Measurements from ENCODE around the gene MAPK12. TPM values are rescaled to one million over a fixed set of nuclear protein-coding genes. Genes with fewer than 3 reads are reported as not detected.
A peak's percentile ranks its signal among the peaks of the same experiment; 100 is the strongest.

The MAPK12 gene
- total RNA-seq, 1 experiment from 2014 or later: 33.8 TPM

DNA sequence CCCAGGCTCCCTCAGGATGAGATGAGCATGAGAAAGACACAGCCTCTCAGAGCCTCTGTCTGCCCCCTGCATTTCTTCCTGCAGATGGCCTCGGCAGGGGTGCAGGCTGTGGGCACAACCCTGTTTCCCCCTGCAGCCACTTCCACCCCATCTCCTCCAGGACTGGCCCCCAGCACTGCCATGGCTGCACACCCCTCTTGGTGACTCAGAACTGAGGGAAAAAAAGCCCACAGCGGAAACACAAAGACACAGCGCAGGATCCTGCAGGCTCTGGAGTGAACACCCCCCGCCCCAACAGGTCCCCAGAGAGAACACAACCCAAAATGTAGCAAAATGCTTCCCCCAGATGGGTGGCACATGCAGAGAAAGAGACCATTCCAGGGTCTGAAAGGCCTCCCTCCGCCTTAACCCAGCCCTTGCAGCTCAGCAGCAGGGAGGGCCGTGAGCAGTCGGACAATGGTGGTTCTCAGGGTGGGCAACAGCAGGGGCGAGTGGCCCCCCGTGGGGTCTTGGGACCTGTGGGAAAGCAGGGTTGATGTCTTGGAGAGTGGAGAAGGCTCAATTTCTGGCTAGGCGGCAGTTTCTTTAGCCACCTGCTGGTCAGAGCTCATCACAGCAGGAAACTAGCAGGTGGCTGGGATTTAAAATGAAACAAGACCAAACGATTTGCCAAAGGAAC lies 24.6 kb downstream of the MAPK12 start:
- DNase-seq (ENCODE audit: low read depth): peak; percentile 19

DNA sequence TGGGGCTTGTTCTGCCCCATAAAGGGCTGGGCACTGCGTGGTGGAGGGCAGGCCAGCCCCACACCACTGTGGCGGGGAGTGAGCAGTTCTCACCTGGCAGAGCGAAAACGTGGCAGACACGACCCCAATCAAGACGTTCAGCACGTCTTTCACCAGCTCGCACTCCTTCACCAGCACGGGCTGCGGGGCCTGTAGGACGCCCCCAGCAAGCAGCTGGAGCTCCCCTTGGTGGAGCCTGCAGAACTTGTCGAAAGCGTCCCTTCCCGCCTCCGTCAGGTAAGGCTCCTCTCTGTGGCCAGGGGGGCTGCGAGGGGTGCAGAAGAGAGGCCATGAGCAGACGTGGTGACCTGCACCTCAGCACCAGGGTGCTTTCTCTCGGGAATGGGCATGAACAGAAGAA lies 28.3 kb downstream of the MAPK12 start:
- no peak for DNase-seq (ENCODE audit: low read depth)

DNA sequence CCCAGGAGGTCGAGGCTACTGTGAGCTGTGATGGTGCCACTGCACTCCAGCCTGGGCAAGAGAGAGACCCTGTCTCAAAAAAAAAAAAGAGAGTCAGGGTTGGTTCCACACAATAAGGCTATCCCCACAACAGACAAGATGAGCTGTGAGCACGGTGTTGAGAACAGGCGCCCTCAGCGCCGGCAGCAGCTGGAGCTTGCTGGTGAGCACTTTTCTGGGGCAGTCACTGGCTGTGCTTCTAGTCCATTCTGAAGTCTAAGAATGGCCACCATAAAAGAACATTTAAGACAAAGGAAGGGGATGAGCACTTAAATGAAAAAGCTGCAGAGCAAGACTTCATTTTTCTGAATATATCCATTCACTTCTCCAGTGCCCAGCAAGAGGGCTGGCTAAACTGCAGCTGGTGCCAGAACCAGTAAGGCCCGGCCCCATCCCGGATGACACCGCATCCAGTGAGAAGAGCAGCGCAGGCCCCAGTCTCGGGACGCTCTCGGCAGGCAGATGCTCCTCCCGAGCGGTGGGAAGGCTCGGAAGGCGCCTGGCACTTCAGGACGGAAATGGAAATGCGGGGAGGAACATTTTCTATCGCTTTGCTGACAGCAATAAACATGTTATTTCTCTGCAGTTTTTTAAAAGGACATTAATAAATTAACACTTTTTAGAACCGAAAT lies 28.9 kb downstream of the MAPK12 start:
- DNase-seq (ENCODE audit: low read depth): no peak

DNA sequence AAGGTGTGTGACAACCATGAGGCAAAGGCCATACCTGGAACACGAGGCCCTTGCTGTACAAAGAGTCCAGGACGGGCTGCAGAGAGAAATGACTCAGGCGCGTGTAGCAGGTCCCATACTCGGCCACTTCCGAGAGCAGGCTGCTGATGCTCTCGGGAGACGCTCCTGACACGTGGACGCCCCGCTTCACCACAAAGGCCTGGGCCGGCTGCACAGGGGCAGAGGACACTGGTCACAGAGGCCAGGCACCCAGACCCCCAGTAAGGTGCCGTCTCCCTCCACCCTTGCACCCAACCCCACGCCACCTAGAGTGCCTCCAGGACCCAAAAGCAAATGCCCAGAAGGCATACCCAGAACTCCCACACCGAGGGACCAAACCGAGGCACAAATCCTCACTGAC lies 32.1 kb downstream of the MAPK12 start:
- DNase-seq (ENCODE audit: low read depth): no peak

DNA sequence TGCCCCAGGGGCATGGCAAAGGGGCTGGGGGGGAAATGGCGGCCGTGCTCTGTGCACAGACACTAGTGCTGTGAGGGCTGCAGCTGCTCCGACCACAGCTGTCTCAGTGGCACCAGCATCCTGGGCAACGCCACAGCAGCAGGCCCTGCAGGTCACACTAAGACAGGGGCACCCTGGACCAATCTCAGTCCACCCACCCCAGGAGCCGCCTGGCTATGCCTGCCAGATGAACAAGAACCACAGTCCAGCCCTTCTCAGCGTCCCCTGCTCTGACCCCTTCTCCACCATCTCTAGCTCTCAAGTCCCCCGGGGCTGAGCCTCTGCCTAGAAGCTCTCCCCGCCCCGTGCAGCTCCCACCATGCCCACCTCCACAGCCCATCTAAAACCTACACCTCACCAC lies 33.1 kb downstream of the MAPK12 start:
- DNase-seq (ENCODE audit: low read depth): no peak

DNA sequence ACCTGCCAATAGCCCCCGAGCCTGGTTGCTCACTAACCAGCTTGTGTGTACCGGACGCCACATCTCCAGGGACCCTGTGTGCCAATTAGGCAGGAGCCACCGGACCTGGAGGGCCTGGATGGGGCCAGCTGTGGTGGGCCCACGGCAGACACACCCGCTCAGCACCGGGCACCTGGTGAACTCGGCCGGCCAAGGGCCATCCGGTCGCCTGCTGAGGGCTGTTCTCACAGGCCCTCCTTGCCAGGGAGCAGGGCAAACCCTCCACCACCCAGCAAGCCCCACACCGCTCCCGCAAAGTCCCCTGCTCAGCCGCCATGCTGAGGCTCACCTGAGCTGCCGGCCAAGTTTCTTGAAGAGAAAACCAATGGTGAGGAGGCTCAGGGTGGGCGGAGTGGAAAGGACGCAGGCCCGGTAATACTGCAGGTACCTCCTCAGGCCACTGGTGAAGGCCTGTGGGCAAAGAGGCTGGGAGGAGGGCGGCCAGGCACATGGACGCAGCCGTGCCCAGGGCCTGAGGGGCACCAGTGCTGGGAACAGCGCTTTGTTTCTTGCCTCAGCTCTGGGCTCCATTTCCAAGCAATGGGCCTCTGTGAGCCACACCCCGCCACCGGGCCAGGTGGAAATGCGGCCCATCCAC lies 33.8 kb downstream of the MAPK12 start:
- no peak for DNase-seq (ENCODE audit: low read depth)

DNA sequence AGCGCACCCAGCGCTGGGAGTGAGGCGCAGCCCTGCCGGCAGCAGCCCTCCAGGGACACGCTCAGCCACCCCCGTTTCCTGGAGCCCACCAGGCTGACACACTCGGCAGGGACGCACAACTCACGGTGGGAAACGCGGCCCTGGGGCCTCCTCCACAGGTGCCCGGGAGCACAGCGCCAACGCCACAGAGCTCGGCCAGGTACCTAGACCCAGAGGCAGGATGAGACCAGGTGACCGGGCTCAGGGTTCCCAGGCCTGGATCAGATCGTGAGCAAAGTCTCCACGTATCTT lies 34.7 kb downstream of the MAPK12 start:
- DNase-seq (ENCODE audit: low read depth): no peak

DNA sequence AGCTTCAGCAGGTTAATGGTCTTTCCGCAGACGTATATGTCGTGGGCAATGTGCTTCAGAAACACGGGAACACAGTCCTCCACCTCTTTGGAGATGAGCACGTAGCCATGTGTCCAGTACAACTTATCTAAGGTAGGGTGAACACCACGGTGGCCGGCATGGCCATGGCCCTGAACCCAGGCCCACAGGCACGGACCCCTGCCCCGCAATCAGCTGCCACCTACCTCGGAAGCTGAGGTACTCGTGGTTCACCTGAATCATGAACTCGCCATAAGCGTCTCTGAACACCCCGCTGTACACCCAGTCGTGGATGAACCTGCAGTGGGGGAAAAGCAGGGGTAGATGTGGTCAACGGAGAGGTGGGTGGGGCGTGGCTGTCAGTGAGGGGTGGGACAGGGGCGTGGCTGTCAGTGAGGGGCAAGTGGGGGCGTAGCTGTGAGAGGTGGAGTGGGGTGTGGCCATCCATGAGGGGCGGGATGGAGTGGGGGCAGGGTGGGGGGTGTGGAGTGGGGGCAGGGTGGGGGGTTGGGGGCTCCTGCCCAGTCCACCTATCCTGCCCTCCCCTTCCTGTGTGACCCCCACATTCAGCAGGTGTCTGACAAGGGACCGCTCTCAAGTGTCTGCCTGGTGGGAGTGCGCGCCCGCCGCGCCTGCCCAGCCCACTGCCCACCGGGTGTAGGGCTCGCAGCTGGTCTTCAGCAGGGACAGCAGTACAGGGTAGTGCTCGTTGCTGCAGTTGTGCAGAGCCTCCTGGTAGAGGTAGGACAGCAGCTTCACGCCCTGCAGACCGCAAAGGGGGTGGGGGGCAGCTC lies 35.2 kb downstream of the MAPK12 start:
- DNase-seq (ENCODE audit: low read depth): no peak

DNA sequence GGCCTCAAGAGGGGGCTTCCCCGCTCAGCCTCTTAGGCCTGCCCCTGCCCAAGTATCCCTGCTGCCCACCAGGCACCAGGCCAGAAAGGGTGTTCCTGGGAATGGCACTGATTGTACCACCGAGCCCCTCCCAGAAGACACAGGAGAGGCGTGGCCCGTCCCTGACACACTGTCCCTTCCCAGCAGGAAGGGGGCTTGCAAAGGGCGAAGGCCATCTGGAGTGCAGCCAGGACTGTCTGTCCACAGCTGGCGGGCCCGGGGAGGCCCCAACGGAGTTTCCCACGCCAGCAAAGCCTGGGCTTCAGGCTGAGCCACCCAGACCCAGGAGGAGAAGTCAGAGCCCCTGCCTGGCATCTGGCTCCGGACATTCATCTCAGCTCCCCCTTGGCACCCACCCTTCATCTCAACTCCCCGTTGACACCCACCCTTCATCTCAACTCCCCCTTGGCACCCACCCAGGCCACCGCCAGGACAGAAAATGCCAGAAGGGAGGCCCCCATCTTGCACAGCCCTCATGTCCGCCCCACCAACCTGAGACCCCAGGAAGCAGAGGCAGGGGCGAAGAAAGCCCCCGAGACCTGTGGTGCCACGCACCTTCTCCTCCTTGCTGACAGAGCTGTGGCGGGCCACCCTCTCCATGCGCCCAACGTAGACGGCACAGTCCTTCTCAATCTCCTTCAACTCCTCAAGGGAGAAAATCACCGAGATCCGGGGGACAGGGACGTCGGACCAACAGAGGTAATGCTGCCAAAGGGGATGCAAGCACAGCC lies 36.1 kb downstream of the MAPK12 start:
- DNase-seq (ENCODE audit: low read depth): no peak

DNA sequence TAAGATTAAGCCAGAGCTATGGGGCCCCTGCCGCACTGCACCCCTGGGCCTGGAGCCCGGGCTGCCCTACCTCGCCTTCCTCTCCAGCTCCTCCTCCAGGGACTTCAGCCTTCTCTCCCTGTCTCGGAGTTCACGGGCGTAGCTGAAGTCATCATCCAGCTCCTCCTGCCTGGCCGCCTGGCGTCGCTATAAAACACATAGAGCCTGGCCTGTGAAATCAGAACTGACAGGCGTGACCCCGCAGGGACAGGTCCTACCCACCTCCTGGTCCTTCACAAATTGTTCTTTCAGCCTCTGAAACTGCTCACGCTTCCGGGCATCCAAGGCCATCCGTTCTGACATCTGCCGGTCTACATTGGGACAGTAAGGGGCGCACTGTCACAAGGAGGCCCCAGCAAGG lies 37.4 kb downstream of the MAPK12 start:
- DNase-seq (ENCODE audit: low read depth): no peak

DNA sequence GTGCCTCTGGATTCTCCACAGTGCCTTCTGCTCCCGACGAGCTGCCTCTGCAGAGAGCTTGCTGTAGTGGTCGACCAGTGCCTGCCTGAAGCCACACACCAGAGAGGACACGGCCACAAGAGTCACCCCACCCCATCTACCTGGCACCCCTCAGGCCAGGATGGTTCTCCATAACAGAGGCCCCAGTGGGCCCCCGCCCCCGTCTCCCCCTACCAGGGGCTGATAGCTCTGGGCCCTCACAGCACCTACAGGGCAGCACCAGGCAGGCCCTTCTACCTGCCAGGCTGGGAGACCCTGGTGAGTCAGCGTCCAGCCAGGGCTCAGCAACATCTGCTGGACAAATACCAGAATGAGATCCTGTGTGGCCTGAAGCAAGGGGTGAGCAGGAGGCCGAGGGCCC lies 39.0 kb downstream of the MAPK12 start:
- no peak for DNase-seq (ENCODE audit: low read depth)

DNA sequence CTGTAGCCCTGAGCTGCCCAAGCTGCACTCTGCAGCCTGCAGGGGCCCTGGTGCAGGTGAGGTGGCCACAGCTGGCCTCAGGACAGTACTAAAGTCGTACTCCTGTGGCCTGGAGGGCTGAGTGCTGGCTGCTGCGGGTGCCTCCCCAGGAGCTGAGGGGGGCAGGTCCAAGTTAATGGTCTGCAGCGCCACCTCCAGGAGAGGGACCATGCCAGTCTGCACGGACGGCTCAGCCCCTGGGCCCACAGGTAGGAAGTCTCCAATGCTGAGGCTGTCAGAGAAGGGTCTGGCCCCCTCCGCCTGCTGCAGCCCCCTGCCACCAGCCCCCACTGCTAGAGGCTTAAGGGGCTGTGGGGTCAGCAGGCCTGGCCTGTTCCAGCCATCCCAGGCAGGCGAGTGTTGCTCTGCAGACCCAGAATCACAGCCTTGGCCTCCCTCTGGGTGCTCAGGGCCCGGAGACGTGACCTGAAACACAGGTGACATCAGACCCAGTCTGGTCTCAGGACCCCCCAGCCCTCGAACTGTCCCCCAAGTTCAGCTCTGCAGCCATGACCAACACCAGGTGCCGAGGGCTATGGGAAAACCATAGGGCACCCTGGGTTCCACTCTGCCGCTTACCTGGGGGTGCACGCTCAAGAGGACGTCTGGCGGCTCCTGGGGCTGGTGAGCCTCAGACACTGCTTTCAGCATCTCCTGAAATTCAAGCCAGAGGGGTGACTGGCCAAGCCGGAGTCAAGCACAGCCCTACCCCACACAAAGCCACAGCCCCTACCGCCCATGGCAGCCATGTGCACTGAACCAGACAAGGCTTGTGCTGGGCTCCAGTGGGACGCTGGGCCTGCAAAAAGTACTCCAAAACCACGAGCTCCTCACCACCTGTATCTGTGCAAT lies 39.8 kb downstream of the MAPK12 start:
- no peak for DNase-seq (ENCODE audit: low read depth)

DNA sequence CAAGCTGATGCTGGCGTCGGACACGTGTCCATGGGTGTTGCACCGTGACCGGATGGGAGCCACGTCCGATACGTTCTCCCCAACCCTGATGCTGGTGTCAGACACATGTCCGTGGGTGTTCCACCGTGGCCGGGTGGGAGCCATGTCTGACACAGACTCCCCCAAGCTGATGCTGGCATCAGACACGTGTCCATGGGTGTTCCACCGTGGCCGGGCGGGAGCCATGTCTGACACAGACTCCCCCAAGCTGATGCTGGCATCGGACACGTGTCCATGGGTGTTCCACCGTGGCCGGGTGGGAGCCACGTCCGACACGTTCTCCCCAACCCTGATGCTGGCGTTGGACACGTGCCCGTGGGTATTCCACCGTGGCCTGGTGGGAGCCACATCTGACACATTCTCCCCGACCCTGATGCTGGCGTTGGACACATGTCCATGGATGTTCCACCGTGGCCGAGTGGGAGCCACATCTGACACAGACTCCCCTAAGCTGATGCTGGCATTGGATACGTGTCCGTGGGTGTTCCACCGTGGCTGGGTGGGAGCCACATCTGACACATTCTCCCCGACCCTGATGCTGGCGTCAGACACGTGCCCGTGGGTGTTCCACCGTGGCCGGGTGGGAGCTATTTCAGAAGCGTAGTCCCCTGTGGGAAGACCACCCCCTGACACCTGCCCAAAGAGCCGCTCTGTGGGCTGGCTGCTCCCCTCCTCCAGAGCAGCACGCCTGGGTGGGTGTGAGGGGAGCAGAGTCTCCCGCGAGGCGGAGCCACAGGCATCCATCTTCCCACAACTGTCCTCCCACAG lies 40.7 kb downstream of the MAPK12 start:
- DNase-seq (ENCODE audit: low read depth): no peak

DNA sequence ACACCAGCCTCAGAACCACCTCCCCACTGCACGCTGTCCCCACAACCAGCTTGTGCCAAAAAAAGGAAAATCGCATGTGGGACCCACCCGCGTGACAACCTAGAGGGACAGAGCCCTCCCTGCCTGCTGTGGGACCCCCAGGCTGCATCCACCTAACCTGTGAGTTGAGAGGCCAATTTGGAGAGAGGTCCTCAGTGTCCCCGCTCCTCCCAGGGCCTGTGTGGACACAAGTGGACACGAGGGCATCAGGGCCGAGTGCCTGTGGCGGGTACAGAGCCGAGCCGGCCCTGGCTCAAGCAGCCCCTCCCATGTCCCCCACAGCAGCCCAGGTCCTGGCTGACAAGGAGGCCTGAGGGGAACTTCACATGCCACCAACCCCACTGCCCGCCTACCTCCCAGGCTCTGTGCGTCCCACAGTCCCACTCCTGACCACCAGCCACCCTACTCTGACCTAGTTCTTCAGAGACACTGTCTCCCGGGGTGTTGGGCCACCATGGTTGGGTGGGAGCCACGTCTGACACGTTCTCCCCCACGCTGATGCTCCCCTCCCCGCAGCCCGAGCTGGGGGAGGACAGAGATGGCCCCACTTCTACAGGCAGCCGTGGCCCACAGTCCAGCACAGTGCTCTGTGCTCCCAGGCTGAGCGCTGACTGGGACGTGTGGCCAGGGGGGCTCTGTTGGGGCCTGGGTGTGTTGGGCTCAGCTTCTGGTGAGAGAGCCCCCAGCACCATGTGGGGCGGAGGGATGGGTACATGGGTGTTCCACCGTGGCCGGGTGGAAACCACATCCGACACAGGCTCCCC lies 41.5 kb downstream of the MAPK12 start:
- no peak for DNase-seq (ENCODE audit: low read depth)

DNA sequence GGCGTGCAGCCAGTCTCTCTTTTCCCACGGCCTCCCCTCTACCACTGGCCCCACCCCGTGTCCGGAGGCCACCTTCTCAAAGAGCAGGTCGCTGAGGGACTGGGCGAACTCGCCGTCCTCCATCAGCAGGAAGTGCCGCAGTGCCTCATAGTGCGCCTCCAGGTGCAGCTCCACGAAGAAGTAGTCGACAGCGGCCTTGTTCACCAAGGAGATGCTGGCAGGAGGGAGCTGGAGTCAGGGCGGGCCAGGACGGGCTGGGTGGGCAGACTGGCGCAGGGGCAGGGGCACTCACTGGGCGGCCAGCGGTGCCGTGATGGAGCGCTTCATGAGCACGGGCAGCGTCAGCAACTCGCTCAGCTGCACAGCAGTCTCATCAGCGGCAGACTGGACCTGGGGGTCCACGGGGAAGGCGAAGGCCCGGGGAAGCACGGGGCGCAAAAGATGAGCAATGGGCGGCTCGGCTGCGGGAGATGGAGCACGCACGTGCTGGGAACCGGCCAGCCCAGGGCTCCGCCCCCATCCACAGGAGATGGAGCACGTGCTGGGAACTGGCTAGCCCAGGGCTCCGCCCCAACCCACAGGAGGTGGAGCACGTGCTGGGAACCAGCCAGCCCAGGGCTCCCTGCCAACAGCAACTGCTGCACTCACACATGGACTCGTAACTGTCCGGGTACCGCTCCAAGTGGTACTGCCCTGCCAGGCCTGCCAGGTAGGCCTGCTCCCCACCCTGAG lies 42.3 kb downstream of the MAPK12 start:
- DNase-seq (ENCODE audit: low read depth): peak; percentile 57

DNA sequence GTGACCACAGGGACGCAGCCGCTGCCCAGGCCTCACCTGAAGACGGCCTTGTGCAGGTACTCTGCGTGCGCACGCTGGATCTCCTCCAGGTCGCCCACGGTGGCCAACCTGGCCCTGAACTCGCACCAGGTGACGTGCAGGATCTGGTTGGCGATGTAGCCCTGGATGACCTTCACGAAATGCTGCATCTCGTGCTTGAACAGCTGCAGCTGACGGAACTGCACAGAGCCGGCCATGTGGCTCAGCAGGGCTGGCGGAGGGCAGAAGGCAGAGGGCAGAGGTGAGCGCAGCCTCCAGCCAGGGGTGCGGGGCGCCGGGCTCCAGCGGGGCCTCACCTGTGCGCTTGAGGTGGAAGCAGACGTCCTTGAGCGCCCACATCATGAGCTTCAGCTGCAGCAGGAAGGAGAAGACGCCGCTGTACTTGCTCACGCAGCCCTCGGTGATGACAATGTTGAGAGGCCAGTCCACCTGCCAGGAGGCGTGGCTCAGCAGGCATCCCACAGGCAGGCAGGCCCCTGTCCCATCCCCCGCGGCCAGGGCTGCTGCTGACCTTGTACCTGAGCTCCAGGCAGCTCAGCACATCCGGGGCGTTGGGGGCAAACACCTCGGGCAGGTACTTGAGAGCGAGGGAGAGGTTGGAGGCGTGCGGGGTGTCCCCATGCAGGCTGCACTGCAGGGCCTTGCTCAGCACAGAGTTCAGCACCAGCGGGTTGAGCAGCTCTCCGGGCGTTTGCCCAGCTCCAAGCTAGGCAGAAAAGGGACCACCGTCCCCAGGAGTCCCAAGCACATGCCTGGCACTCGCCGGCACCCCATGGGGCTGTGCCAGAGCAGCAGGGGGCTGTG lies 43.1 kb downstream of the MAPK12 start:
- DNase-seq (ENCODE audit: low read depth): no peak

DNA sequence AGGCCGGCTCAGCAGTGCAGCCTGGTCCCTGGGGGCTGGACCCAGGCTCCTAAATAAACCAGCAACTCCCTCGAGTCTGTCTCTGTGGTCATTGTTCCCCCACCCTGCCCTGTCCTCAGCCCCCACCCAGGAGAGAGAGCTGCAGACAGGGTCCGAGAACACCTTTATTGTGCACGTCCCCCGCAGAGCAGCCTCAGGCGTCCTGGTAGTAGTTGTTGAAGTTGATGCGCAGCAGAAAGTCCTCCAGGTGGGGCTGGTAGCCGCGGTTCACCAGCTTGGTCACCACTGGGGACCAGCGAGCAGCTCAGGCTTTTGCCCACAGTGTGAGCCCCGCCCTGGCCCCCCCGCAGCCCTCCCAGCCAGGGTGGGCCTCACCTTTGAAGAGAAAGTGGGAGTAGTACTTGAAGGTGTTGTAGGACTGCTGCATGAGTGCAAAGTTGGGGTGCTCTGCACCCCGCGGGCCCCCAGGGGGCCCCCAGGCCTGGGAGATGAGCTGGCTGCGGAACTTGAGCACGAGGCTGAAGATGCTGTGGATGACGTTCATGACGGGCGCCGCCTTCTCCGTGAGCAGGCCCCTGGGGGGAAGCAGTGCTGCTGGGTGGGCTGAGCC lies 43.8 kb downstream of the MAPK12 start:
- DNase-seq (ENCODE audit: low read depth): no peak

Data from LHCN-M2 (cell line).